ENCODE results near the gene DNM2.
"Not testable (repeated sequence)": the region's sequence is repeated elsewhere in the genome, so short reads cannot be mapped to it uniquely, and the experiment has no call there.

Gene DNM2

GRCh38 chr19:10717356-10718204 lies at the start of gene DNM2:
Gene DNM2 (plus strand): TSS chr19:10718079. CDS start chr19:10718243, 164 bp downstream.
- peak; percentile 99 for DNase-seq (ENCODE audit: low read depth)

- no peak for DNase-seq (ENCODE audit: low read depth)
Observed at GRCh38 chr19:10669246-10669645, 48.6 kb upstream of the DNM2 start.

GRCh38 chr19:10670182-10670581 lies 47.7 kb upstream of the DNM2 start:
- DNase-seq (ENCODE audit: low read depth), result no peak

GRCh38 chr19:10670876-10671804 lies 46.7 kb upstream of the DNM2 start:
- no peak for DNase-seq (ENCODE audit: low read depth)

GRCh38 chr19:10671922-10672321 lies 46.0 kb upstream of the DNM2 start:
- DNase-seq (ENCODE audit: low read depth), result not testable (repeated sequence)

- DNase-seq (ENCODE audit: low read depth), result not testable (repeated sequence)
Observed at GRCh38 chr19:10675214-10675613, 42.7 kb upstream of the DNM2 start.

- DNase-seq (ENCODE audit: low read depth), result no peak
Observed at GRCh38 chr19:10677751-10678150, 40.1 kb upstream of the DNM2 start.

- DNase-seq (ENCODE audit: low read depth), result no peak
Observed at GRCh38 chr19:10678813-10679212, 39.1 kb upstream of the DNM2 start.

- DNase-seq (ENCODE audit: low read depth), result no peak
Observed at GRCh38 chr19:10679743-10680142, 38.1 kb upstream of the DNM2 start.

- DNase-seq (ENCODE audit: low read depth), result no peak
Observed at GRCh38 chr19:10680545-10681135, 37.2 kb upstream of the DNM2 start.

GRCh38 chr19:10681658-10682057 lies 36.2 kb upstream of the DNM2 start:
- no peak for DNase-seq (ENCODE audit: low read depth)

- no peak for DNase-seq (ENCODE audit: low read depth)
Observed at GRCh38 chr19:10682397-10683063, 35.3 kb upstream of the DNM2 start.

- no peak for DNase-seq (ENCODE audit: low read depth)
Observed at GRCh38 chr19:10683064-10683426, 34.8 kb upstream of the DNM2 start.

- no peak for DNase-seq (ENCODE audit: low read depth)
Observed at GRCh38 chr19:10683582-10683981, 34.3 kb upstream of the DNM2 start.

- no peak for DNase-seq (ENCODE audit: low read depth)
Observed at GRCh38 chr19:10685210-10685609, 32.7 kb upstream of the DNM2 start.

GRCh38 chr19:10686193-10686592 lies 31.7 kb upstream of the DNM2 start:
- DNase-seq (ENCODE audit: low read depth), result no peak

- DNase-seq (ENCODE audit: low read depth), result no peak
Observed at GRCh38 chr19:10686661-10687517, 31.0 kb upstream of the DNM2 start.

- DNase-seq (ENCODE audit: low read depth), result no peak
Observed at GRCh38 chr19:10687518-10688288, 30.2 kb upstream of the DNM2 start.

GRCh38 chr19:10688545-10689280 lies 29.2 kb upstream of the DNM2 start:
- no peak for DNase-seq (ENCODE audit: low read depth)
